B cell (primary cell): Measurements from ENCODE around the gene B4GALT4. TPM values are rescaled to one million over a fixed set of nuclear protein-coding genes. Genes with fewer than 3 reads are reported as not detected.

Experiments
- ATAC-seq: fragments of 200-7000 bp; cut with Tn5 transposase; one replicate; pipeline ENCODE4 v1.10.0; 2021; ENCODE audit warnings: low read depth, mild to moderate bottlenecking, moderate number of reproducible peaks, moderate library complexity
- CTCF ChIA-PET: fragments of 350-600 bp; sonication (Branson Sonifier 250); formaldehyde crosslinking; loops from one replicate; lab custom pipeline; 2021; ENCODE audit warnings: antibody characterized with exemption, inconsistent platforms; lab: Charles Lee
- POLR2A ChIA-PET: fragments of 350-600 bp; sonication (Branson Sonifier 250); formaldehyde crosslinking; loops from one replicate; lab custom pipeline; 2021; ENCODE audit warnings: antibody characterized with exemption; lab: Charles Lee
- DNase-seq: peaks from one replicate; pipeline ENCODE4 v3.0.0; 2013
- H2AFZ ChIP-seq: 2 replicates; pipeline ENCODE4 v1.6.1; 2012; ENCODE audit warnings: mild to moderate bottlenecking, low read depth, low read length; ENCODE audit not compliant: insufficient read depth, poor library complexity, severe bottlenecking
- H3K27ac ChIP-seq, 2 donors: 1 replicate in 1 of 2; 2 replicates in 1 of 2; pipeline ENCODE4 v1.5.1; 2012 to 2013; ENCODE audit warnings: low read length in 2 of 2, mild to moderate bottlenecking in 2 of 2, moderate library complexity in 1 of 2
- H3K27me3 ChIP-seq, 4 experiments: fragments of 200-600 bp in 1 of 4; sonication (generic) in 1 of 4; replicated peaks in 1 of 4; 1 replicate in 2 of 4; 2 replicates in 2 of 4; pipeline versions ENCODE4 v1.6.1 to v1.7.0; 2013 to 2016; ENCODE audit warnings: low read length in 3 of 4, mild to moderate bottlenecking in 2 of 4, mixed read lengths in 1 of 4, moderate library complexity in 1 of 4; ENCODE audit not compliant: insufficient read depth in 4 of 4, control insufficient read depth in 3 of 4; ENCODE audit errors: control extremely low read depth in 1 of 4
- H3K36me3 ChIP-seq, 2 experiments: replicated peaks in 1 of 2; 1 replicate in 1 of 2; 2 replicates in 1 of 2; pipeline versions ENCODE4 v1.6.1 to v1.7.1; 2013; ENCODE audit warnings: low read length in 1 of 2; ENCODE audit not compliant: insufficient read depth in 2 of 2, control insufficient read depth in 1 of 2; ENCODE audit errors: control extremely low read depth in 1 of 2, extremely low read depth in 1 of 2
- H3K4me1 ChIP-seq, 2 donors: fragments of 200-600 bp in 1 of 2; sonication (generic) in 1 of 2; 1 replicate in 1 of 2; 2 replicates in 1 of 2; pipeline versions ENCODE4 v1.5.1 to v1.6.1; 2013 to 2017; ENCODE audit warnings: low read length in 2 of 2; ENCODE audit not compliant: control insufficient read depth in 2 of 2, insufficient read depth in 2 of 2
- H3K4me2 ChIP-seq: replicated peaks from 2 replicates; pipeline ENCODE3; 2012; ENCODE audit warnings: mild to moderate bottlenecking, low read depth, low read length; ENCODE audit not compliant: poor library complexity, severe bottlenecking
- H3K4me3 ChIP-seq, 5 experiments: fragments of 200-600 bp in 1 of 5; sonication (generic) in 1 of 5; 1 replicate in 3 of 5; 2 replicates in 2 of 5; pipeline versions ENCODE4 v1.5.1 to v1.7.0; 2011 to 2016; ENCODE audit warnings: low read length in 4 of 5, mild to moderate bottlenecking in 4 of 5, low read depth in 2 of 5, control low read depth in 1 of 5, moderate library complexity in 1 of 5; ENCODE audit not compliant: insufficient read depth in 1 of 5; ENCODE audit errors: control extremely low read depth in 1 of 5, extremely low read depth in 1 of 5
- H3K79me2 ChIP-seq: fragments of 200-600 bp; sonication (generic); one replicate; pipeline ENCODE4 v1.6.0; 2016; ENCODE audit warnings: low read length; ENCODE audit not compliant: control insufficient read depth, insufficient read depth
- H3K9ac ChIP-seq: fragments of 200-600 bp; sonication (generic); 2 replicates; pipeline ENCODE4 v1.6.1; 2017; ENCODE audit warnings: mild to moderate bottlenecking, low read length, moderate library complexity
- H3K9me3 ChIP-seq, 3 donors: one replicate each; pipeline versions ENCODE4 v1.6.1 to v1.7.1; 2013; ENCODE audit warnings: low read length in 2 of 3; ENCODE audit not compliant: control insufficient read depth in 2 of 3, insufficient read depth in 1 of 3; ENCODE audit errors: control extremely low read depth in 1 of 3
- H4K20me1 ChIP-seq: 2 replicates; pipeline ENCODE4 v1.6.0; 2012; ENCODE audit warnings: mild to moderate bottlenecking, low read length; ENCODE audit not compliant: insufficient read depth, control insufficient read depth, poor library complexity, severe bottlenecking
- H3K27ac Mint-ChIP-seq: one replicate; pipeline ENCODE4 v1.8.0; 2021; ENCODE audit warnings: mixed read lengths
- H3K27me3 Mint-ChIP-seq: one replicate; pipeline ENCODE4 v1.8.0; 2021; ENCODE audit warnings: mixed read lengths
- H3K4me1 Mint-ChIP-seq: one replicate; pipeline ENCODE4 v1.8.0; 2021; ENCODE audit warnings: mixed read lengths
- H3K4me3 Mint-ChIP-seq: one replicate; pipeline ENCODE4 v1.8.0; 2021; ENCODE audit warnings: mixed read lengths
- H3K9me3 Mint-ChIP-seq: one replicate; pipeline ENCODE4 v1.8.0; 2022; ENCODE audit warnings: mixed read lengths; ENCODE audit not compliant: insufficient read depth
- EZH2 ChIP-seq: IDR thresholded peaks from 2 replicates; pipeline ENCODE4 v1.6.1; 2012; ENCODE audit warnings: borderline replicate concordance, low read depth, mild to moderate bottlenecking, moderate library complexity, low read length; ENCODE audit not compliant: insufficient read depth, poor library complexity, severe bottlenecking
- WGBS: methylation state at CpG from one replicate; pipeline ENCODE4 v1.1.5; 2013; ENCODE audit warnings: missing lambda C conversion rate; ENCODE audit not compliant: insufficient coverage; 5-methylcytosine and 5-hydroxymethylcytosine counted together
- intact Hi-C: fragments of 100-400 bp; cut with micrococcal nuclease; formaldehyde crosslinking; loops from one replicate; pipeline ENCODE4 v1.10.0; 2022
- polyA plus RNA-seq: library from polyadenylated mRNA; depleted of rRNA; stranded (reverse); fragments of >200 nt; gene quantifications from 2 replicates; pipeline ENCODE4 v1.2.3, GENCODE V29; 2012
- total RNA-seq, 2 donors: library from RNA; stranded (reverse); fragments of 120-200 nt in 1 of 2; gene quantifications; 1 replicate in 1 of 2; 2 replicates in 1 of 2; pipeline versions ENCODE4 v1.2.3 to v1.2.4, GENCODE V29; 2013 to 2022
- TF ChIP-seq, protein P1 (sequence below): fragments of 200-600 bp; IDR thresholded peaks from one replicate; pipeline ENCODE4 v1.8.0; 2022; ENCODE audit warnings: antibody characterized with exemption, mild to moderate bottlenecking

B4GALT4 gene
- total and polyA plus RNA-seq, 2 donors (not counting 1 experiment from before 2014, with no cell fraction given): 7.1 to 21.9 TPM

DNA sequence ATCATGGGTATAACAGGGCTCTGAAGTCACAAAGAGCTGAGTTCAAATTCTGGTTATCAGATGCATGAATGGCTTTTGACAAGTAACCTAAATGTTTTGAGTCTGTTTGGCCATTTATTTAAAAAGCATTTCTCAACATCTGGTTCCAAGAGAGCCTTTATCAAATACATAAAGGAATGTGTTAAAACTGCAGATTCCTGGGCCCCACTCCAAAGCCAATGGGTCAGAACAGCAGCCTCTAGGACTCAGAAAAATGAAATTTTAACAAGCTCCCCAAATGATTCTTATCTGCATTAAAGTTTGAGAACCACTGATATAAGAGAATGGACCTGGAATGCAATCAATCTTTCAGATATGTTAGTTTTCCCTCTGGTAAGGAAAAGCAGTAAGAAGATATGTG, 3.4 kb downstream of the B4GALT4 start:
- Histone ChIP-seq H3K79me2 (peaks cover 30% of the 10 kb centered on the region), H3K27ac (no peak overlapping the region), H3K4me1 (peaks cover 30 to 34% of the 10 kb centered on the region in 2 donors), H3K4me3 (no peak overlapping the region), H4K20me1 (no peaks in the 10 kb centered on the region), H3K27me3 (no peaks in the 10 kb centered on the region), H3K9ac (no peak overlapping the region), H3K4me2 (peak overlapping the region; percentile 30), H3K36me3 (peaks cover 2 to 23% of the 10 kb centered on the region in 2 experiments), H3K9me3 (no peaks in the 10 kb centered on the region), H2AFZ (no peak overlapping the region)
- no peak overlapping the region for H3K27ac Mint-ChIP-seq
- no peak overlapping the region for H3K4me3 Mint-ChIP-seq
- ATAC-seq: no peak
- DNase-seq: no peak
- CTCF ChIA-PET: no interaction called here
- intact Hi-C loops: no loop called here
- H3K4me1 Mint-ChIP-seq: peaks cover 30% of the 10 kb centered on the region
- TF ChIP-seq, protein P1, sequence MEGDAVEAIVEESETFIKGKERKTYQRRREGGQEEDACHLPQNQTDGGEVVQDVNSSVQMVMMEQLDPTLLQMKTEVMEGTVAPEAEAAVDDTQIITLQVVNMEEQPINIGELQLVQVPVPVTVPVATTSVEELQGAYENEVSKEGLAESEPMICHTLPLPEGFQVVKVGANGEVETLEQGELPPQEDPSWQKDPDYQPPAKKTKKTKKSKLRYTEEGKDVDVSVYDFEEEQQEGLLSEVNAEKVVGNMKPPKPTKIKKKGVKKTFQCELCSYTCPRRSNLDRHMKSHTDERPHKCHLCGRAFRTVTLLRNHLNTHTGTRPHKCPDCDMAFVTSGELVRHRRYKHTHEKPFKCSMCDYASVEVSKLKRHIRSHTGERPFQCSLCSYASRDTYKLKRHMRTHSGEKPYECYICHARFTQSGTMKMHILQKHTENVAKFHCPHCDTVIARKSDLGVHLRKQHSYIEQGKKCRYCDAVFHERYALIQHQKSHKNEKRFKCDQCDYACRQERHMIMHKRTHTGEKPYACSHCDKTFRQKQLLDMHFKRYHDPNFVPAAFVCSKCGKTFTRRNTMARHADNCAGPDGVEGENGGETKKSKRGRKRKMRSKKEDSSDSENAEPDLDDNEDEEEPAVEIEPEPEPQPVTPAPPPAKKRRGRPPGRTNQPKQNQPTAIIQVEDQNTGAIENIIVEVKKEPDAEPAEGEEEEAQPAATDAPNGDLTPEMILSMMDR: no peak
- TF ChIP-seq EZH2: no peak
- POLR2A ChIA-PET: no interaction called here
- no peaks in the 10 kb centered on the region for H3K27me3 Mint-ChIP-seq
- no peaks in the 10 kb centered on the region for H3K9me3 Mint-ChIP-seq

DNA sequence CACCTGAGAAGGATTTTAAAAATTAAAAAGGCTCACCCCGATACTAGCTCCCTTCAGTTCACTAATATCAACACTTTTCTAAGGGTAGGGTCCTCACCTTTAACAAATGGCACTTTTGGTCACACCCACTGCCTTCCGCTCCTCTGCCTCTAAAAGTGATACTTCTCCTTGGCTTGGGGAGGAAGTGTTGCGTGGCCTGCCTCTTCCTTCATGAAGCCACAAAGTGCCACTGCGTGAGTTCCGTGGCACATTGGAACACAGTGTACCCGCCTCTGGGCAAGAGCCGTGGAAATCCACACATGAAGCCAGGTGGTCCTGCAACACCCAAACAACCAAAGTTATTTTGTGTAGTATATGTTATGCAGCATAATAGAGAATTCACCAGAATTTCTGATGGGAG, 3.9 kb downstream of the B4GALT4 start:
- peak overlapping the region; percentile 7 for H3K4me3 Mint-ChIP-seq
- Histone ChIP-seq H3K27me3 (no peaks in the 10 kb centered on the region), H3K4me1 (peaks cover 30 to 34% of the 10 kb centered on the region in 2 donors), H3K9ac (no peak overlapping the region), H3K36me3 (peaks cover 2 to 23% of the 10 kb centered on the region in 2 experiments), H3K4me3 (no peak overlapping the region), H4K20me1 (no peaks in the 10 kb centered on the region), H3K79me2 (peaks cover 30% of the 10 kb centered on the region), H3K4me2 (peak overlapping the region; percentile 30), H3K9me3 (no peaks in the 10 kb centered on the region), H3K27ac (no peak overlapping the region), H2AFZ (no peak overlapping the region)
- H3K27me3 Mint-ChIP-seq: no peaks in the 10 kb centered on the region
- WGBS: 0% methylated on average over 1 of the region's 7 CpGs
- ChIA-PET CTCF (no interaction called here), POLR2A (no interaction called here)
- TF ChIP-seq, protein P1: no peak
- no peak for TF ChIP-seq EZH2
- ATAC-seq (no peak), DNase-seq (peak; percentile 15)
- intact Hi-C loops: no loop called here
- peak overlapping the region; percentile 59 for H3K27ac Mint-ChIP-seq
- H3K9me3 Mint-ChIP-seq: no peaks in the 10 kb centered on the region
- H3K4me1 Mint-ChIP-seq: peaks cover 30% of the 10 kb centered on the region
